T-helper 2 cell treated with Interferon-gamma antibody and Interleukin-4, amounts not matched to agents 100 ng/mL and 5 ng/mL, for 36 hours (primary cell): ENCODE measurements around the gene DESI1. TPM values are rescaled to one million over a fixed set of nuclear protein-coding genes. Genes with fewer than 3 reads are reported as not detected.
"Not testable (repeated sequence)": the region's sequence is repeated elsewhere in the genome, so short reads cannot be mapped to it uniquely, and the experiment has no call there.

Experiments used
- intact Hi-C: fragments of 100-400 bp; cut with micrococcal nuclease; formaldehyde crosslinking; loops from one replicate; pipeline ENCODE4 v1.15.1; 2023
- total RNA-seq: library from RNA; stranded (reverse); gene quantifications from 2 replicates; pipeline ENCODE4 v1.2.3, GENCODE V29; 2022

The DESI1 gene
- total RNA-seq, 1 donor from 2014 or later: 46.7 TPM

GRCh38 chr22:41636467-41636866 is 15.6 kb upstream of the DESI1 start:
- intact Hi-C loops: no loop called here

DNA sequence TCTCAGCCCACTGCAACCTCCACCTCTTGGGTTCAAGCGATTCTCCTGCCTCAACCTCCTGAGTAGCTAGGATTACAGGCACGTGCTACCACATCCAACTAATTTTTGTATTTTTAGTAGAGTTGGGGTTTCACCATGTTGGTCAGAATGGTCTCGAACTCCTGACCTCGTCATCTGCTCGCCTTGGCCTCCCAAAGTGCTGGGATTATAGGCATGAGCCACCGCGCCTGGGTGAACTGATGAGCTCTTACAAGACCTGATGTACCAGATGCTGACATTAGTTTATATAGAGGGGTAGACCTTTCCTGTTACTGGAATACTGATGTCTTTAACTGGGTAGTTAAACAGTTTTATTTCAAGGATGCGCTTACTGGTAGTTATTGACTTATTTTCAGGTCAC is 13.8 kb upstream of the DESI1 start:
- intact Hi-C loops: not testable (repeated sequence)

DNA sequence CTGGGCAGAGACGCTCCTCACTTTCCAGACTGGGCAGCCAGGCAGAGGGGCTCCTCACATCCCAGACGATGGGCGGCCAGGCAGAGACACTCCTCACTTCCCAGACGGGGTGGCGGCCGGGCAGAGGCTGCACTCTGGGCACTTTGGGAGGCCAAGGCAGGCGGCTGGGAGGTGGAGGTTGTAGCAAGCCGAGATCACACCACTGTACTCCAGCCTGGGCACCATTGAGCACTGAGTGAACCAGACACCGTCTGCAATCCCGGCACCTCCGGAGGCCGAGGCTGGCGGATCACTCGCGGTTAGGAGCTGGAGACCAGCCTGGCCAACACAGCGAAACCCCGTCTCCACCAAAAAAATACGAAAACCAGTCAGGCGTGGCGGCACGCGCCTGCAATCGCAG is 10.8 kb upstream of the DESI1 start:
- intact Hi-C loops: not testable (repeated sequence)

DNA sequence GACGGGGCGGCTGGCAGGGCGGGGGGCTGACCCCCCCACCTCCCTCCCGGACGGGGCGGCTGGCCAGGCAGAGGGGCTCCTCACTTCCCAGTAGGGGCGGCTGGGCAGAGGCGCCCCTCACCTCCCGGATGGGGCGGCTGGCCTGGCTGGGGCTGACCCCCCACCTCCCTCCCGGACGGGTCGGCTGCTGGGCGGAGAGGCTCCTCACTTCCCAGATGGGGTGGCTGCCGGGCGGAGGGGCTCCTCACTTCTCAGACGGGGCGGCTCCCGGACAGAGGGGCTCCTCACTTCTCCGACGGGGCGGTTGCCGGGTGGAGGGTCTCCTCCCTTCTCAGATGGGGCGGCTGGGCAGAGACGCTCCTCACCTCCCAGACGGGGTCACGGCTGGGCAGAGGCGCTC is 10.3 kb upstream of the DESI1 start:
- intact Hi-C loops: not testable (repeated sequence)

DNA sequence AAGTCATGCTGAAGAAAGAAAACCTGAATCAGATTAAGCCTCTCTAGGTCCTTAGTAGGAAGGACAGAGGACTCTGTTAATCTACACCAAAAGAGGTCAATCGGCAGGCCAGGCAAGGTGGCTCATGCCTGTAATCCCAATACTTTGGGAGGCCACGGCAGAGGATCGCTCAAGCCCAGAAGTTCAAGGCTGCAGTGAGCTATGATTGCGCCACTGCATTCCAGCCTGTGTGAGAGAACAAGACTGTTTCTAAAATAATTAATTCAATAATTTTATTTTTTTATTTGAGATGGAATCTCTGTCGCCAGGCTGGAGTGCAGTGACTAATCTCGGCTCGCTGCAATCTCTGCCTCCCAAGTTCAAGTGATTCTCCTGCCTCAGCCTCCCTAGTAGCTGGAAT is 4.7 kb upstream of the DESI1 start:
- intact Hi-C loops: no loop called here

- intact Hi-C loops: loop anchor here (1.0 to 5.0 kb wide), 8 partner anchors 32 to 670 kb away; partner anchors contain the start of genes ACO2, PHF5A, POLR3H and RBX1
Observed at GRCh38 chr22:41621911-41622179, 1.0 kb upstream of the DESI1 start.

DNA sequence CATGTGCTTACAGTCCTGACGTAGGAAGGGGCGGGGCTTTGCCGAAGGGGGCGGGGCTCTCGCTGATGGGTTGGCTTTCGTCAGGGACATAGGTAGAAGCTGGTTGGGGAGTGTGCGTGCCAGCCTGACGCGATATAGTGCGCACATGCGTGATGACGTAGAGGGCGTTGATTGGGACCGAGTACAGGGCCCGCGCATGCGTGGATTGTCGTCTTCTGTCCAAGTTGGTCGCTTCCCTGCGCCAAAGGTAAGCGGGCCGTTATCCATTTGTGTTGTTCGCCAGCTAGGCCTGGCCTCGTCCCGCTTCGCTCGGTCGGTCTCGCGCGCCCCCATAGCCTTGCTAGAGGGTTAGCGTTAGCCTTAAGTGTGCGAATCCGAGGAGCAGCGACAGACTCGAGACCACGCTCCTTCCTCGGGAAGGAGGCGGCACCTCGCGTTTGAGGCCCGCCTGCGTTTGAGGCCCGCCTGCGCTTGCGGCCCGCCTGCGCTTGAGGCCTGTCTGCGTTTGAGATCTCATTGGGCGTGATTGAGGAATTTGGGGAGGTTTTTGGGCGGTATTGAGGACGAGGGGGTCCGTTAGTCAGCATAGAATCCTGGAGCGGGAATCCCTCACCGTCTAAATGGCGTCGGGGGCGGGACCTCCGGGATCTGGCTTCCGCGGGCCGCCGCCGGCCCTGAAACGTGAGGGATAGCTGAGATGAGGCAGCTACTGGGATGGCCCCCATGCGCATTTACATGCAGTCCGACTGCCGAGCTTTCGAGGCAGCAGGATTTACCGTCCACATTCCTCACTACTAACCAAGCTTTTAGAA is 462 bp upstream of the DESI1 start, which contains the start of gene XRCC6:
TSS of gene XRCC6 (plus strand) at position 197 of the 812 bp plus-strand sequence. CDS start 710 bp downstream, outside the sequence.
- intact Hi-C loops: loop anchor here (1.0 to 5.0 kb wide), 8 partner anchors 31 to 669 kb away; partner anchors contain the start of genes ACO2, PHF5A, POLR3H and RBX1

DNA sequence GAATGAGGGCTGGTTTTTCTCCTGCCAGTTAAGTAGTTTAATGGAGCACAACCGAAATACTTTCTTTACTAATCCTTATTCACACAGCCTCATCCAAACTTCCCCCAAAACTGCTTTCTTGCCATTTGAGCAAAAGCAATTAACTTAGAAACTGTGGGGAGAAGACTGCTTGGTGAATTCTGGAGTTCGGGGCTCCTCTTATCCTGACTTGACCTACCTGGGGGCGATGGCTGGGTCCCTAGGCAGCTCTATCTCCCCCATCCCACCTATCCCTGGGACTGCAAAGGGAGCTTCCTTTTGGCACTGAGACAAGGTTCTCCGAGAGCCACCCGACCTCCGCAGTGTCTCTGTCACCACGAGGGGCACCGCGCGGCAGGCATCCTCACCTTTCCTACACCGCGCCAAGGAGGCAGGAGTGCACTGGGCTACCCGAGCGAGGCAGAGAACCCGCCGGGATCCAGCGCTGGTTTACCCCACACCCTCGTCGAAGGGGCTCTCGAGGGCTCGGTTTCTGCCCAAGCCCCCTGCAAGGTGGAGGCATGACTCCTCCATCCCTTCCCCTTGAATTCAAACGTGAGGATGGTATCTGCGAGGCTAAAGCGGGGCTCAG is 759 bp downstream of the DESI1 start:
- intact Hi-C loops: loop anchor here (1.0 to 5.0 kb wide), 3 partner anchors 16 to 668 kb away; partner anchors contain the start of genes ACO2, PHF5A and RBX1

GRCh38 chr22:41613456-41613855 is 7.4 kb downstream of the DESI1 start:
- intact Hi-C loops: no loop called here

DNA sequence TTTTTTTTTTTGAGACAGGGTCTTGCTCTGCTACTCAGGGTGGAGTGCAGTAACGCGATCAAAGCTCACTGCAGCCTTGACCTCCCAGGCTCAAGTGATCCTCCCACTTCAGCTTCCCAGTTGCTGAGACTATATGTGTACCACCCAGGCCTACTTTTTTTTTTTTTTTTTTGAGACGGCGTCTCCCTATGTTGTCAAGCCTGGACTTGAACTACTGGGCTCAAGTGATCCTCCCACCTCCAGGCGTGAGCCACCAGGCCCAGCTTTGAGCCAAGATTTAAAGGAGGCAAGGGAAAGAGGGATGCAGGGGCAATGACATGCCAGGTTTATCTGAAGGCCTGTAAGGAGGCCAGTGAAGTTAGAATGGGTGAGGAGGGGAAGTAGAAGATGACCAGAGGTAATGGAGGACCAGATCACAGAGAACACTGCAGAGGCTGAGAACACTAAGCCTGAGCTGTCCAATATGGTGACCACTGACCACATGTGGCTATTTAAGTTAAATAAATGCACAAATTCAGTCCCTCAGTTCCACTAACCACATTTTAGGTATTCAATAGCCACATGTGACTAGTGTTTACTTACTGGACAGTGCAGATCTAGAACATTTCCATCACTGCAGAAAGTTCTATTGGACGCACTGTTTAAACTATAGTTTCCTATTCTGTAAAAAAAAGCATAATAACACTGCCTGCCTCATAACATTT is 8.1 kb downstream of the DESI1 start:
- intact Hi-C loops: no loop called here

GRCh38 chr22:41608386-41608785 is 12.5 kb downstream of the DESI1 start:
- intact Hi-C loops: no loop called here

DNA sequence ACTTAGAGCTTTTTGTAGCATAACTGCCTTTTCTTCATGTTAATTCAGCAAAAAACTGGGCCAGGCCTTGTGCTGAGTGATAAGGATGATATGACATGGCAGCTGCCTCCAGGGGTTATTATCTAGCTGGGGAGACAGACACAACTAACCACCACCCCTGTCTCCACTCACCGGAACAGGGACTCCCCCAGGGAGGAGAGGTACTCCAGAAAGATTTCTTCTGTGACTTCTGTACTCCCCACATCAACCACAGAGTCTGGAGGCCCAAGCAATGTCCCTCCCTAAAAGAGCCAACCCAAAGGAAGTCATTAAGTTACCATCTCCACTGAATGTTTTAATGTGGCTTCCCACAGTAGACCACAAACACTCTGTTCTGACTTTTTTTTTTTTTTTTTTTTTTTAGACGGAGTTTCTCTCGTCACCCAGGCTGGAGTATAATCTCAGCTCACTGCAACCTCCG is 16.9 kb downstream of the DESI1 start:
- intact Hi-C loops: loop anchor here (1.0 kb wide), 2 partner anchors 14 to 15 kb away; no protein-coding TSS in a partner anchor

DNA sequence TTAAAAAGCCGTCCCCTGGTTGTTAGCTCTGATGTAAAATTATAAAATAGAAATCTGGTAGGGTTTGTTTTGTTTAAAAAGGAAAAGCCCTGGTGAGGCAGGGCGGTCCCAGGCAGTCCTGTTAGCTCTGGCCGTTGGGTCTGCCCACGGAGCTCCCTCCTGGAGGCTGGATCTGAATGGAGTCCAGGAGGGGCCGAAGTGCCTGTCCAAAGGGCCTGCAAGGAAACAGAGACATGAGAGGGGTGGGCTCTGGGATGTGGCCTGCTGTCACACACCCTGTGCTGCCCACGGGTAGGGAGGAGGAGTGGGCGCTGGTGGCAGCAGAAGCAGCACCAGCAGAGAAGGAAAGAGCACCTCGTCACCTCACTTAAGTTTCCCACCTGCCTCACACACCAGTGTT is 19.9 kb downstream of the DESI1 start:
- intact Hi-C loops: no loop called here

- intact Hi-C loops: no loop called here
Observed at GRCh38 chr22:41598891-41599635, 21.8 kb downstream of the DESI1 start.

GRCh38 chr22:41598081-41598480 is 22.8 kb downstream of the DESI1 start:
- intact Hi-C loops: no loop called here

DNA sequence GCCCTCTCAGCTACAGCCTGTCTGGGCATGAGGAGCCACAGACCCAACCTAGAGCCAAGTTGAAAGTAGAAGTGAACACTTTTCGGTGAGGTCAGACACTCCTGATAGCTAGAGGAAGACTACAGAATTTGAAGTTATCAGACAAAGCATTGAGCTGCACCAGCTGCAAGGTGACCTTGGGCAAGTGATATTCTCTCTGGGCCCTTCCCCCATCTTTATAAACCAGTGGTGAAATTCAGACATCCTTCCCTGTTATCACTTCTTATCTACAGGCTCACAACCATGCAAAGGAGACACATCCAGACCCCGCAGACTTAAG is 23.2 kb downstream of the DESI1 start:
- intact Hi-C loops: no loop called here

DNA sequence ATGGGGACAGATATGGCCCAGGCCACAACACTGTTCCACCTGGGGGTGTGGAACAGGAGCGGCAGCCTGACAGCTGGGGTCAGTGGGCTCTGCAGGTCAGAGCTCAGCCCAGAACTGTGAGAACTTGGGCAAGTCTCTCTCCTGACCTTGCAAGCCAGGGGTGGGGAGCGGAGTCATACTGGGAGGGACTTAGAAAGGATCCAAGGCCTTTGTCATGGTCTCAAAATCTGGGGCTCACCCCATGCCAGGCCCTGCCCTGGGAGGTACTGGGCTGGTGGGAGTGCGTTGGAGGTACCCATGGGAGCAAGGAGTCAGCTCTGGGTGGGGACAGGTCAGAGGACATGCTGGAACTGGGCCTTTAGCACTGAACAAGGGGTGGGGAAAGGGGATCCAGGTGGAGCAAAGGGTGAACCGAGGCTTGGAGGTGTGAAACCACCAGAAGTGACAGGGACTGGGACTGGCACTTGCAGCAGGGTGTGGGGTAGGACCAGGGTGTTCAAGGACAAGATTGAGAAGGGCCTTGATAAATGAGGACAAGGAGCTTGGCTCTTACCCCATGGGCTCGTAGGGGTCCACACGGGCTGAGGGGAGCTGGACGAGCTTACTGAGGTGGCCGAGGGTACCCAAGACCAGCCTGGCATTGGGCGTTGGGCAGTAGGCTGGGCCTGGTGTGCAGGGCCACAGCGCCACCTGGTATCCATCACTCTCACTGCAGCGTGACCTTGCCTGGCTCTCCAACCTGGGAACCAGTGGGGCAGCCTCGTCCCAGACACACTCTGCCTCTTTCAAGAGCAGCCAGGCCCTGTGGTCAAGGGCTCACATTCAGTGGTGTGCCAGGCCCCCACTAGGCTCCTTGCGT is 23.8 kb downstream of the DESI1 start:
- intact Hi-C loops: no loop called here

GRCh38 chr22:41595703-41596102 is 25.1 kb downstream of the DESI1 start:
- intact Hi-C loops: no loop called here

DNA sequence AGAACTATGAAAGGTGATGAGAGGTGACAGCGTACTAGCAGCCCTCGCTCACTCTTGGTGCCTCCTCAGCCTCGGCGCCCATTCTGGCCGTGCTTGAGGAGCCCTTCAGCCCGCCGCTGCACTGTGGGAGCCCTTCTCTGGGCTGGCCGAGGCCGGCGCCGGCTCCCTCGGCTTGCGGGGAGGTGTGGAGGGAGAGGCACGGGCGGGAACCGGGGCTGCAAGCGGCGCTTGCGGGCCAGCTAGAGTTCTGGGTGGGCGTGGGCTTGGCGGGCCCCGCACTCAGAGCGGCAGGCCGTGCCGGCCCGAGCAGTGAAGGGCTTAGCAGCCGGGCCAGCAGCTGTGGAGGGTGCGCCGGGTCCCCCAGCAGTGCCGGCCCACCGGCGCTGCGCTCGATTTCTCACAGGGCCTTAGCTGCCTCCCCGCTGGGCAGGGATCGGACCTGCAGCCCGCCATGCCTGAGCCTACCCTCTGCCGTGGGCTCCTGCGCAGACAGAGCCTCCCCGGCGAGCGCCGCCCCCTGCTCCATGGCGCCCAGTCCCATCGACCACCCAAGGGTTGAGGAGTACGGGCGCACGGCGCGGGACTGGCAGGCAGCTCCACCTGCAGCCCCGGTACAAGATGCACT is 27.4 kb downstream of the DESI1 start:
- intact Hi-C loops: not testable (repeated sequence)
